Bronchus fibroblast of lung (primary cell): Measurements from ENCODE around the gene SFRP5. TPM values are rescaled to one million over a fixed set of nuclear protein-coding genes. Genes with fewer than 3 reads are reported as not detected.

ENCODE experiments used
- total RNA-seq: library from RNA; depleted of rRNA; stranded (reverse); fragments of >200 nt; gene quantifications from 2 replicates; pipeline ENCODE4 v1.2.3, GENCODE V29; 2015

Gene SFRP5, protein sequence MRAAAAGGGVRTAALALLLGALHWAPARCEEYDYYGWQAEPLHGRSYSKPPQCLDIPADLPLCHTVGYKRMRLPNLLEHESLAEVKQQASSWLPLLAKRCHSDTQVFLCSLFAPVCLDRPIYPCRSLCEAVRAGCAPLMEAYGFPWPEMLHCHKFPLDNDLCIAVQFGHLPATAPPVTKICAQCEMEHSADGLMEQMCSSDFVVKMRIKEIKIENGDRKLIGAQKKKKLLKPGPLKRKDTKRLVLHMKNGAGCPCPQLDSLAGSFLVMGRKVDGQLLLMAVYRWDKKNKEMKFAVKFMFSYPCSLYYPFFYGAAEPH
- not detected in 2 replicates for total RNA-seq

DNA sequence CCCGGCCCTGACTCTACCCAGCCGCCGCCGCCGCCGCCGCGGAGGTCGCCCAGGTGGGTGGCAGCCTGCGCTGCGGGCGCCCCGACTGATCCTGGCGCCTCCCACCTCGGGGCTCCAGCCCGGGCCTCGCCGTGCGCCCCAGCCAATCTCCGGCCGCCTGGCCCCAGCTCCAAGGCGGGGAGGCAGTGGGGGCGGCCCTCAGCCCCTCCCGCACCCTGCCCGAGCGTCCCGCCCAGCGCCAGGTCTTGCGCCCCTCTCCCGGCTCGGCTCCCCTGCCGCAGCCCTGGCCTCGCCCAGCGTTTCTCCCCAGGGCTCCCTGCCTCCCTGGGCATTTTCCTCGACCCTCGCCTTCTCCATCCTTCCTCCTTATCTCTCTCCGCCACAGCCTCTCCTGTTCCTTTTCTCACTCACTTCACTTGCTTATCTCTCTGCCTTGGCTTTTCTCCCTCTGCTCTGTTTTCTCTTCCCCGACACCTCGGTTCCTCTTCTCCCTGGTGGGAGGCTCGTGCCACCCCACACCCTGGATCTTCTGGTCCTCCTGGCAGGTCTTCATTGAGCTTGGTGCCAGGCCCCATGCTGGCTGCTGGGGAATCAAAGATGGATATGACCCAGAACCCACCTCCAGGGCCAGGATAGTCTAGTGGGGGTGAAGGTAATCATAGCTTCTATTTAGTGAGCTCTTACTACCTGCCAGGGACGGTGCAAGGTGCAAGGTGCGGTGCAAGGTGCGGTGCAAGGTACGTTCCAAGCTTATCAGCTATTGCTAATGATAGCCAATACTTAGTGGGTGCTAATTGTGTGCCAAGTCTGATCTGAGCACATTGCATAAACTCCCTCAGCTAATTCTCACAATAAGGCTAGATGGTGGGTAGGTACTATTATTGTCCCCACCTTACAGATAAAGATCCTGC is at the start of gene SFRP5:
Gene SFRP5 (minus strand): TSS at position 87 of the 911 bp plus-strand sequence. CDS start 166 bp downstream, outside the sequence.

DNA sequence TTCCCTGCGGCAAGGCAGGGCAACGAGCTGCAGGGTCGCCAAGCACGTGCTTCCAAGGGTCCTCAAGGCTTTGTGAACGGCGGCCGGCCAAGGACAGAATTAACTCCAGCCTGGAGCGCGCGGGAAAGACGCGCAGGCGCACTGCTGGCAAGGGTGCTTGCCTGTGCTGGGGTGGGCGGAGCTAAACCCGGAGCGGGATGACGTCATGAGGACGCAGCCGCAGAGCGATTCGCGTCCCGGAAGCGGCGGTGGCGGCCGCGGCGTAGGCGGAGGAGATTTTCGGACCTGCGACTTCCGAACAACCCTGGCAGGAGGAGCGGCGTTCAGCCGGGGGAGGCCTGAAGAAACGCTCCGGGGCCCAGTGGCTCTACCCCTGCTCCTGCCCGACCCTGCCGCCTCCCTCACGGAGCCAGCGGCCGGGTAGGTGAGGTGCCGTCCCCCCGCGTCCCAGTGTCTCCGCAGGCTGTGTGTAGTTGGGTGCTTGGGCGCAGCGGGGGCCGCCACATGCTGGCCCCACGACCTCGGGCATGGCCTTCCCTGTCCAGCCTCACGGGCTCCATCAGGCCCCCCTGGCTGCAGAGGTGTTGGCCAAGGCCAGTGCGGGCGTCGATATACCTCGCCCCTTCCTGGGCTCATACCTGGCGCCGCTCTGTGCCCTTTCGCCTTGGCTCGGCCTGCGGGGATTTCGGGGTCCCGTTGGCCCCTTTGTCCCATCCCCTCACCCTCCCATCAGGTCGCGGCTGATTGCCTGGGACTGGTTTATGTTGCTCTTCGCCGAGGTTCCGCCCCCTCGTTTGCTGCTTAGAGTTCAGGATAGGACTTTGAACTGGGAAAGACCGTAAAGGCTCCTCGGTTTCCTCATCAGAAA is 34.7 kb downstream of the SFRP5 start, which contains the start of gene ZFYVE27:
Gene ZFYVE27 (plus strand): TSS at position 227 of the 868 bp plus-strand sequence. CDS start 1,350 bp downstream, outside the sequence.

Other genes starting within 250 kb of the SFRP5 start
- gene ANKRD2, start 199.2 kb downstream of the SFRP5 start, total RNA-seq = 0.89 and 1.0 TPM in 2 replicates
- gene HOGA1, start 187.6 kb downstream of the SFRP5 start, total RNA-seq = 0.67 and 1.0 TPM in 2 replicates
- not detected in 2 replicates for gene C10orf62, start 182.3 kb downstream of the SFRP5 start, total RNA-seq
- gene MORN4, start 138.5 kb downstream of the SFRP5 start, total RNA-seq = 6.2 and 9.4 TPM in 2 replicates
- gene PI4K2A, start 131.3 kb downstream of the SFRP5 start, total RNA-seq = 22.2 and 22.3 TPM in 2 replicates
- 21.4 and 24.5 TPM in 2 replicates for gene AVPI1, start 84.8 kb downstream of the SFRP5 start, total RNA-seq
- gene MARVELD1, start 58.3 kb downstream of the SFRP5 start, total RNA-seq = 36.3 and 44.9 TPM in 2 replicates
- 10.1 and 10.7 TPM in 2 replicates for gene ZFYVE27, start 34.9 kb downstream of the SFRP5 start, total RNA-seq
- under 0.01 TPM in 1 of 2 replicates, not detected in the other for gene GOLGA7B, start 77.8 kb upstream of the SFRP5 start, total RNA-seq